Ovary (tissue), 3 donors: ENCODE measurements around the gene ADAMTS3.

Experiments used
- EP300 ChIP-seq: sonication (generic); formaldehyde crosslinking; IDR thresholded peaks from one replicate; pipeline ENCODE4 v1.6.1; 2017; ENCODE audit warnings: antibody characterized with exemption
- POLR2A ChIP-seq: fragments of 450-650 bp; IDR thresholded peaks from one replicate; pipeline ENCODE4 v1.6.1; 2017; ENCODE audit warnings: antibody characterized with exemption, mild to moderate bottlenecking, moderate library complexity
- TF ChIP-seq, protein P1 (sequence below), 3 donors: fragments of 450-650 bp in 2 of 3; fragments of 200-600 bp in 1 of 3; IDR thresholded peaks; one replicate each; pipeline versions ENCODE4 v1.5.1 to v1.8.0; 2016 to 2022; ENCODE audit warnings: antibody characterized with exemption in 3 of 3, mild to moderate bottlenecking in 1 of 3
- donor health status: DM: no; HTN: no; CAD: no.

DNA sequence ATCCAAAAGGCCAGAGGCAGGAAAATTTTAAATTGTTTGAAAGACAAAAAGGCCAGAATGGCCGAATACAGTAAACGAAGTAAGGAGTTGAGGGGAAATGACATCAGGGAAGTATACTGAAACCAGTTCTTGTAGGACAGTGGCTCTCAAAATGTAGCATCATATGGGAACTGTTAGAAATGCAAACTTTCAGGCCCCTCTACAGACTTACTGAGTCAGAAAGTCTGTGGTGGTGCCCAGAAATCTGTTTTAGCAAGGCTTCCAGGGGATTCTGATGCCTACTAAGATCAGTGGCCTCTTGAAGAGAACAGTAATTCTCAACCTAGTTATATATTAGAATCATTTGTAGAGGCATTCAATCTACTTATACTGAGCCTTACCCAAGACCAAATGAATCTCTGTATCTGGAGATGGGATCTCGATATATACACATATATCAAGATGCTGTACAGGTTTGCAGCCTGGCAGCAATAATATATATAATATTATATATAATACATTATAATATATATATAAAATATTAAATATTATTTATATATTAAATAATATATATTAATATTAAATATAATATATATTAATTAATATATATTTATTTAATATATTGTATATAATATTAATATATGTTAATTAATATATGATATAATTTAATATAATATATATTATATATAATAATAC lies 39.7 kb downstream of the ADAMTS3 start:
- TF ChIP-seq, protein P1, sequence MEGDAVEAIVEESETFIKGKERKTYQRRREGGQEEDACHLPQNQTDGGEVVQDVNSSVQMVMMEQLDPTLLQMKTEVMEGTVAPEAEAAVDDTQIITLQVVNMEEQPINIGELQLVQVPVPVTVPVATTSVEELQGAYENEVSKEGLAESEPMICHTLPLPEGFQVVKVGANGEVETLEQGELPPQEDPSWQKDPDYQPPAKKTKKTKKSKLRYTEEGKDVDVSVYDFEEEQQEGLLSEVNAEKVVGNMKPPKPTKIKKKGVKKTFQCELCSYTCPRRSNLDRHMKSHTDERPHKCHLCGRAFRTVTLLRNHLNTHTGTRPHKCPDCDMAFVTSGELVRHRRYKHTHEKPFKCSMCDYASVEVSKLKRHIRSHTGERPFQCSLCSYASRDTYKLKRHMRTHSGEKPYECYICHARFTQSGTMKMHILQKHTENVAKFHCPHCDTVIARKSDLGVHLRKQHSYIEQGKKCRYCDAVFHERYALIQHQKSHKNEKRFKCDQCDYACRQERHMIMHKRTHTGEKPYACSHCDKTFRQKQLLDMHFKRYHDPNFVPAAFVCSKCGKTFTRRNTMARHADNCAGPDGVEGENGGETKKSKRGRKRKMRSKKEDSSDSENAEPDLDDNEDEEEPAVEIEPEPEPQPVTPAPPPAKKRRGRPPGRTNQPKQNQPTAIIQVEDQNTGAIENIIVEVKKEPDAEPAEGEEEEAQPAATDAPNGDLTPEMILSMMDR (IDR thresholded peaks at IDR 0.05) = no peak
- TF ChIP-seq EP300 = no peak
- no peak for TF ChIP-seq POLR2A
